RWPE2 (cell line): ENCODE data around the gene ALDH3A1.

Experiments used
- ATAC-seq: fragments of 200-7000 bp; cut with Tn5 transposase; 3 replicates; pipeline ENCODE4 v1.9.1; 2021; ENCODE audit warnings: low read depth
- DNase-seq: peaks from one replicate; pipeline ENCODE4 v3.0.0-alpha.2; 2020; ENCODE audit warnings: low spot score
- H3K27ac ChIP-seq: fragments of 450-650 bp; 2 replicates; pipeline ENCODE4 v1.5.1; 2017; ENCODE audit warnings: mild to moderate bottlenecking; ENCODE audit not compliant: poor library complexity, severe bottlenecking
- H3K27me3 ChIP-seq: fragments of 250-450 bp; sonication (Bioruptor Pico); 2 replicates; pipeline ENCODE4 v1.5.1; 2021; ENCODE audit warnings: mild to moderate bottlenecking, moderate library complexity; ENCODE audit not compliant: insufficient read depth, poor library complexity, severe bottlenecking
- H3K36me3 ChIP-seq: fragments of 250-450 bp; sonication (Bioruptor Pico); 2 replicates; pipeline ENCODE4 v1.5.1; 2020; ENCODE audit warnings: low read depth, mild to moderate bottlenecking, moderate library complexity
- H3K4me1 ChIP-seq: fragments of 250-450 bp; sonication (Bioruptor Pico); 2 replicates; pipeline ENCODE4 v1.5.1; 2021; ENCODE audit warnings: mild to moderate bottlenecking, moderate library complexity; ENCODE audit not compliant: insufficient read depth, poor library complexity, severe bottlenecking
- H3K4me3 ChIP-seq: fragments of 250-450 bp; sonication (Bioruptor Pico); 2 replicates; pipeline ENCODE4 v1.5.1; 2021; ENCODE audit warnings: mild to moderate bottlenecking, moderate library complexity; ENCODE audit not compliant: severe bottlenecking
- H3K9me3 ChIP-seq: fragments of 250-450 bp; sonication (Bioruptor Pico); 2 replicates; pipeline ENCODE4 v1.5.1; 2021; ENCODE audit warnings: mild to moderate bottlenecking, moderate library complexity; ENCODE audit not compliant: severe bottlenecking
- CTCF ChIP-seq: fragments of 450-650 bp; IDR thresholded peaks from one replicate; pipeline ENCODE4 v1.5.1; 2017; ENCODE audit warnings: mild to moderate bottlenecking, moderate library complexity; ENCODE audit not compliant: poor library complexity, severe bottlenecking

The ALDH3A1 gene

GRCh38 chr17:19752216-19753050 is 4.3 kb upstream of the ALDH3A1 start:
- DNase-seq (no peak), ATAC-seq (no peak; the same call in 2 of the 3 replicates)
- Histone ChIP-seq H3K27ac (peak overlapping the region; percentile 94), H3K27me3 (no peaks in the 10 kb centered on the region), H3K4me3 (no peak overlapping the region), H3K9me3 (no peaks in the 10 kb centered on the region), H3K36me3 (no peaks in the 10 kb centered on the region), H3K4me1 (peaks cover 40% of the 10 kb centered on the region)
- TF ChIP-seq CTCF: no peak

GRCh38 chr17:19750835-19751234 is 2.7 kb upstream of the ALDH3A1 start:
- TF ChIP-seq CTCF: no peak
- no peak for DNase-seq
- peaks cover 42% of the 10 kb centered on the region for H3K4me1 ChIP-seq
- no peaks in the 10 kb centered on the region for H3K36me3 ChIP-seq
- H3K27ac ChIP-seq: peak overlapping the region; percentile 94
- H3K27me3 ChIP-seq: no peaks in the 10 kb centered on the region
- H3K4me3 ChIP-seq: no peak overlapping the region
- no peak; the same call in 2 of the 3 replicates for ATAC-seq
- no peaks in the 10 kb centered on the region for H3K9me3 ChIP-seq

- TF ChIP-seq CTCF: no peak
- Histone ChIP-seq H3K4me3 (no peak overlapping the region), H3K9me3 (no peaks in the 10 kb centered on the region), H3K36me3 (no peaks in the 10 kb centered on the region), H3K27me3 (no peaks in the 10 kb centered on the region), H3K27ac (peak overlapping the region; percentile 94), H3K4me1 (peaks cover 48% of the 10 kb centered on the region)
- ATAC-seq (no peak), DNase-seq (no peak)
These were observed 2.0 kb upstream of the ALDH3A1 start for GRCh38 chr17:19750020-19750572.

- peak overlapping the region; percentile 53 for H3K27ac ChIP-seq
- ATAC-seq (no peak), DNase-seq (no peak)
- H3K27me3 ChIP-seq: no peaks in the 10 kb centered on the region
- no peaks in the 10 kb centered on the region for H3K9me3 ChIP-seq
- H3K36me3 ChIP-seq: no peaks in the 10 kb centered on the region
- no peak for TF ChIP-seq CTCF
- no peak overlapping the region for H3K4me3 ChIP-seq
- H3K4me1 ChIP-seq: peaks cover 45% of the 10 kb centered on the region
These were observed 702 bp upstream of the ALDH3A1 start for GRCh38 chr17:19748807-19749193.
